Mucosa of stomach (tissue), 1 donor: ENCODE measurements around the gene GATD1.

Experiments
- H3K27me3 ChIP-seq: one replicate; pipeline ENCODE4 v1.7.0; 2013; ENCODE audit warnings: mild to moderate bottlenecking, low read length; ENCODE audit not compliant: control insufficient read depth, insufficient read depth
- H3K36me3 ChIP-seq: one replicate; pipeline ENCODE4 v1.7.0; 2013; ENCODE audit warnings: low read length; ENCODE audit not compliant: control insufficient read depth, insufficient read depth
- H3K4me1 ChIP-seq: one replicate; pipeline ENCODE4 v1.7.0; 2013; ENCODE audit warnings: mild to moderate bottlenecking, low read length; ENCODE audit not compliant: control insufficient read depth, insufficient read depth
- H3K4me3 ChIP-seq: one replicate; pipeline ENCODE4 v1.7.0; 2013; ENCODE audit warnings: low read length
- H3K9ac ChIP-seq: one replicate; pipeline ENCODE4 v1.7.0; 2013; ENCODE audit warnings: mild to moderate bottlenecking, low read length, moderate library complexity
- H3K9me3 ChIP-seq: one replicate; pipeline ENCODE4 v1.7.0; 2013; ENCODE audit warnings: mild to moderate bottlenecking, low read length, moderate library complexity; ENCODE audit not compliant: control insufficient read depth
- donor health status: Pancreatic carcinoma.

Gene GATD1

DNA sequence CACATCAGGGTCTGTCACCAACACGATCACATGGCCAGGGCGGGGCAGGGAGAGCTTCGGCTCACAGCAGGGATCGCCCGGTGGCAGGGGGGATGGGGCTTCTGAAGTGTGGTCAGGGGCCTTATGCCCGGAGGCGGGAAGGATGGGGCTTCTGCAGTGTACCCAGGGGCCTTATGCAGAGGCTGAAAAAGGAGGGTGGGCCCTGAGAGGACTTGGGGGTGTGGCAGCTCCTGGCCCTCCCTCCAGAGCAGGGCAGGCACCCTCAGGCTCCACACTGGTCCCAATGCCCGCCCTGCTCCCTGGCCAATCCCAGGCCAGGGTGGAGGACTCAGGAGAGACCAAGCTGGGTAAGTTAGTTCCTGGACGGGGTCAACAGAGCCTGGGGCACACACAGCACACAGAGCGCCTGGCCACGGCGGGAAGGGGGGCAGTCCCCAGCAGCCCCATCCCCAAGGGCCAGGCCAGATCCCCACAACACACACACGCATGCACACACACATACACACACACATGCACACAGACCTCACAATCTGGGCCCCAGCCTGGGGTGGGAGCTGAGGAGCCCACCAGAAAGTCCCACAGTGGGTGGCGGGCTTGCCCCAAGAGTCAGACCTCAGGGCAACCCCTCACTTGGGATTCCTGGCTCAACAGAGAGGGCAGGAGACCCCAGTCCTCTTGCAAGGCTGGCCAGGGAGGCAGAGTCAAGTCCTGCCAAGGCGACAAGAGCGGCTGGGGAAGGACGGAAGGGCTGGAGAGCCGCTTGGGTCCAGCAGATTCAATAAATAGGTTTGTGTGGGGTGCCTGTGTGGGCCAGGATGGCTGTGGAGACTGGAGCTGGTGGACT lies 13.7 kb upstream of the GATD1 start:
- Histone ChIP-seq H3K9me3 (no peaks in the 10 kb centered on the region), H3K9ac (no peak overlapping the region), H3K4me1 (peaks cover 14% of the 10 kb centered on the region), H3K27me3 (peaks cover 11% of the 10 kb centered on the region), H3K36me3 (no peaks in the 10 kb centered on the region), H3K4me3 (no peak overlapping the region)

DNA sequence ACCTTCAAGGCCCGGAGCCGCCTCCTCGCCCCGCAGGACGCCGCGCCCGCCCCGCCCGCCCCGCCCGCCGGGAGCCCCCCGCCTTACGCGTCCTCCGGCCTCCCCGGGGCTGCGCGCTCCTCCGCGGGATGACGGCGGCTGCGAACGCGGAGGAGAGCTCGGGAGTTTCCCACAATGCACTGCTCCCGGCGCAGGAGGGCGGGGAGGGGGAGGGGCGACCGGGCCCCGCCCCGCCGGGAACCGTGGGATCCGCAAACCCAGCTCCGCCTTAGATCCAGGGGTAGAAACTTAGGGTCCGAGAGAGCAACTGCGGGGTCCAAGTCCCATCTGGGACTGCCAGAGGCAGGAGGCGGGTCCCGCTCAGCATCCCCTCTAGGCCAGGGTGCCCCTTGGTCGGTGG lies 12.7 kb upstream of the GATD1 start, which contains the start of gene CEND1:
Gene CEND1 (minus strand): TSS at position 148 of the 400 bp plus-strand sequence. CDS start 1,514 bp downstream, outside the sequence.
- Histone ChIP-seq H3K9me3 (no peaks in the 10 kb centered on the region), H3K27me3 (peaks cover 11% of the 10 kb centered on the region), H3K4me1 (peaks cover 4% of the 10 kb centered on the region), H3K9ac (no peak within 1 kb of the TSS), H3K36me3 (no peaks in the 10 kb centered on the region), H3K4me3 (no peak within 1 kb of the TSS)

DNA sequence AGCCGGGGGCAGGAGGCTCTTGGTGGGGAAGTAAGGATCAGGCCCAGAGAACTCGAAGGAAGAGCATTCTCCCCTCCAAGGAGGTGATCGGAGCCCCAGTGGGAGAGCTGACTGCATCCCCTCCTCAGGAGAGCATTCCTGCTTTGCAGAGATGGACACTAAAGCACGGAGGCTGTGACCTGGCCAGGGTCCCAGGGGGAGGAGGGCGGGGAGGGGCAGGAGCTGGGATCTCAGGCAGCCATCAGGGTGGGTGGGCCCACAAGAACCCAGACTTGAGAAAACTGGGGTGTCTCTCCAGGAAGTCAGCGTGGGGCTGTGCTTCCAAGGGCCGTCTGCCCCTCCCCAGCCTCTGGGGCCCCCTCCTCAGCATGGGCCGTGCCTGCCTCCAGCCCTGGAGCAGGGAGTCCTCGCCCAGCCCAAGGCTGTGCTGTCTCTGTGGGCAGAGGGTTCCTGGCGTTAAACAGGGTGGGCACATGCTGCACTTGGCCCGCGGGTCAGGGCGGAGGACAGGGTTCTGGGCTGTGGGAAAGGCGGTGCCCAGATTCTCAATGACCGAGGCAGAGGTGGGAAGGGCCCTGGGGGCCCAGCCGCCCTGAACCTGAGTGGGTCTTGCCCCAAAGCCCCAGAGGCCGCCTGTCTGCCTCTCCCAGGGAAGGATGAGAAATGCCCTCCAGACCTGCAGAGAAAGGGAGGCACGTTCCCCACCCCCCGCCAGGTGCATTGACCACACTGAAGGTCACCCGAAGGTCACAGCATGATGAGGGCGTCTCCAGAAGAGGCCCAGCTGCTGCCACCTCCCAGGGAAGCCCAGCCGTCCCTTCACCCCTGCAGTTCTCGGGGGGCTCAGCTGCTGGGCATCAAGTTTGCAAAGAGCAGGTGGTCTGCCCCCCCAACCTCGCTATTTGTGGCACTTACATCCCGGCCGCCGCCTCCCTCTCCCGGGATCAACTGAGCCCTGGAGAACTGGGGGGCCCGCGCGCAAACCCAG lies 12.0 kb upstream of the GATD1 start:
- Histone ChIP-seq H3K36me3 (no peaks in the 10 kb centered on the region), H3K4me1 (no peaks in the 10 kb centered on the region), H3K9me3 (no peaks in the 10 kb centered on the region), H3K27me3 (peaks cover 11% of the 10 kb centered on the region), H3K4me3 (no peak overlapping the region), H3K9ac (no peak overlapping the region)

DNA sequence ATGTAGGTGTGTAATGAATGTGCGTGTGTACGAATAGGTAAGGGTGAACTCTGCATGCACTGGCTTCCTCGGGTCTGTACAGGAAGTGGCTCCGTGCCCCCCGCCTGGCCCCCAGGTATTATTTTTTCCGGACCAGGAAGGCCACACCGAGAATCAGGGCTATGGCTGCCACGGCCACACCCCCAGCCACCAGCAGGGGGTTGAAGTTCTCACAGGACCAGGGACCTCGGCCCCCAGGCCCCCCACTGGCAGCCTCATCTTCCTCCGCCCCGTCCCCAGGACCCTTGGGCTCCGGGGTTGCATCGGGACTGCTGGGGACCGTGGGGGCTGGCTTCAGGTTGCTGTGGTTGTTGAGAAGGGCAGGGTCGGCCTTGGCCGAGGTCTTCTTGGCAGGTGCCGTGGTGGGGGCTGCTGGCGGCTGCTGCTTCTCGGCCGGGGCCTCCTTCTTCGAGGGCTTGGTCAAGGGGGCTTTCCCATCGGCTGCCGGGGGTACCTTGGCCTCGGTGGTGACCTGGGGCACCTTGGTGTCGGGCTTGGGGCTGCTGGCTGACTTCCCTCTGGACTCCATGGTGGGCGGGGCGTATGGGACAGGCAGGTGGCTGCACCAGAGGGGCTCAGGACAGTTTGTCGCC lies 10.8 kb upstream of the GATD1 start:
- H3K9me3 ChIP-seq, result no peaks in the 10 kb centered on the region
- peaks cover 8% of the 10 kb centered on the region for H3K4me1 ChIP-seq
- H3K27me3 ChIP-seq, result peaks cover 11% of the 10 kb centered on the region
- no peaks in the 10 kb centered on the region for H3K36me3 ChIP-seq
- H3K4me3 ChIP-seq, result no peak overlapping the region
- H3K9ac ChIP-seq, result no peak overlapping the region

DNA sequence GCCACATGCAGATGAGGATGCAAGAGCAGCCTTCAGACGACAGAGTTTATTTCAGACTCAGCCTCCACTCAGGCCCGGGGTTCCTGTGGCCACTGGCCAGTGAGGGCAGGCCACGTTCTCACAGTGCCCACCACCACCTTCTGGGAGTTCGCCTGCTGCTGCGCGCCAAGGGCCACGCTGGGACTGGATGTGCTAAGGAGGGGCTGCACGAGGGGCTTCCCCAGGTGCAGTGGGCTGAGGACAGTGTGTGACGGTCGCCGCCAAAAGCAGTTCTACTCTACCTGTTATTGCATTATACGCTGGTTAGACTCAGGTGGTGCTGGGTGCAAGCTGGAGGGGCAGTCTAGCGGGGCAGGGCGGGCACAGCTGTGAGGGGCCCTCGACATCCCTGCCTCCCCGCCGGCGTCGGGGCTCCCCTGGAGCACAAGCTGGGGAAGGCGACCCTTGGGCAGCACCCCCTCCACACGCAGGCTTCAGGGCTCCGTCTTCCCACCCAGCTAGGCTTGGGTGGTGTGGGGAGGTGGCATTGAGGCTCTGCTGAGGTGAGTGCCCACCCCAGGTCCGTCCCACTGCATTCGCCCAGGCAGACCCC lies 9.9 kb upstream of the GATD1 start:
- peaks cover 11% of the 10 kb centered on the region for H3K27me3 ChIP-seq
- H3K4me3 ChIP-seq, result no peak overlapping the region
- H3K4me1 ChIP-seq, result peaks cover 12% of the 10 kb centered on the region
- H3K36me3 ChIP-seq, result no peaks in the 10 kb centered on the region
- H3K9ac ChIP-seq, result no peak overlapping the region
- H3K9me3 ChIP-seq, result no peaks in the 10 kb centered on the region

DNA sequence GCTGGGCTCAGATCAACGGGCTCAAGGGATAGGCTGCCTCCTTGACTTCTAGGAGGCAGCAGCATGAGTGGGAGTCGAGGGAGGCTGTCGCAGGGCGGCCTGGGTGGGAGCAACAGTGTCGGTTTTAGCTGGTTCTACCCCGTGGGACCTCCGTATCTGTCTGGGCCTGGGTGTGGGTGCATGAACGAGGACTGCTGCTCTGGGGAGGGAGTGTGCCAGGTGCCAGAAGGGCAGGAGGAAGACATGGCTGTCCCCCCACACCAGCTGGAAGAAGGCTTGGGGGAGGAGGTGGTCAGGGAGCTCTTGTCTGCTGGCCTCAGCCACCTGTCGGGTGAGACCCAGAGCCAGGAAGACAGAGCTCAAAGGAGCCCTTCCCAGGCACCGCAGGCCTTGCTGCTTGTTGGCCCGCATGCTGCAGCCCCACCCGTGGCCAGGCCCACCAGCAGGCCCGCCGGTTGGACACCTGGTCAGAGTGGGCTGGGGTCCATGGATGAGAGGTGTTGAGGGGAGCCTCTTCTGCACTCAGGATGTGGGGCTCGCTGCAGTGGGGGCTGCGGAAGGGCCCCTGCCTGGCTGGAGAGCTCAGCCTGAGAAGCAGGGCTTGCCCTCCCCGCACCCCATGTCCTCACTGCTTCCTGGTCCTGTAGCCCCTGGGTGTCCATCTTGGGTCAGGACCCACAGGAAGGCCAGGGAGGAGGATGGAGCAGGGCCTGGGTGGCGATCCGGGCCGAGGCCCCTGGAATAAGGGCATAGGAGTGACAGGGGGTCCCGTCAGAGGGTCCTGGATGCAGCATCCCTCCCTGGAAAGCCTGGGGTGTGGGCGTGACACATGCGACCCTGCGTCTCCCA lies 9.2 kb upstream of the GATD1 start:
- H3K27me3 ChIP-seq, result peaks cover 11% of the 10 kb centered on the region
- H3K36me3 ChIP-seq, result no peaks in the 10 kb centered on the region
- H3K9me3 ChIP-seq, result no peaks in the 10 kb centered on the region
- H3K4me3 ChIP-seq, result no peak overlapping the region
- H3K4me1 ChIP-seq, result peaks cover 12% of the 10 kb centered on the region
- H3K9ac ChIP-seq, result no peak overlapping the region

DNA sequence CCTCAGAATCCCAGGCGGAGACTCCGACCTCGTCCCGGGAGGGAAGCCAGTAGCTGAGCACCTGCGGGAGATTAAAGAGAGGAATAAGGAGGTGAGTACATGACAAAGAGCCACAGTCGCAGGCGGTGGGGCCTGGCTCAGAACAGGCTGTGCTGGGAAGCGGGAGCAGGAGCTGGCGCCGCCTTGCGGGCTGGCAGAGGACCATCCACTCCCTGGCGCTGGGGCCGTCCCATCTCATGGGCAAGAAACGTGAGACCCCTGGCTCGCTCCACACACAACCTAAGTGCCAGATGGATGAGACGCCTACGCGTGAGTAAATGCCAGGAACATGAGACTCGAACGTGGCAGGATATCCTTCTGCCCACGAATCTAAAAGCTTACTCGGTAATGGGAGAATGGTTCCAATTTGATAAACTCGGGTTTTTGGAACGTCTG lies 6.3 kb upstream of the GATD1 start:
- H3K36me3 ChIP-seq, result no peaks in the 10 kb centered on the region
- H3K9ac ChIP-seq, result no peak overlapping the region
- H3K27me3 ChIP-seq, result no peaks in the 10 kb centered on the region
- no peaks in the 10 kb centered on the region for H3K9me3 ChIP-seq
- H3K4me3 ChIP-seq, result no peak overlapping the region
- H3K4me1 ChIP-seq, result peaks cover 12% of the 10 kb centered on the region

DNA sequence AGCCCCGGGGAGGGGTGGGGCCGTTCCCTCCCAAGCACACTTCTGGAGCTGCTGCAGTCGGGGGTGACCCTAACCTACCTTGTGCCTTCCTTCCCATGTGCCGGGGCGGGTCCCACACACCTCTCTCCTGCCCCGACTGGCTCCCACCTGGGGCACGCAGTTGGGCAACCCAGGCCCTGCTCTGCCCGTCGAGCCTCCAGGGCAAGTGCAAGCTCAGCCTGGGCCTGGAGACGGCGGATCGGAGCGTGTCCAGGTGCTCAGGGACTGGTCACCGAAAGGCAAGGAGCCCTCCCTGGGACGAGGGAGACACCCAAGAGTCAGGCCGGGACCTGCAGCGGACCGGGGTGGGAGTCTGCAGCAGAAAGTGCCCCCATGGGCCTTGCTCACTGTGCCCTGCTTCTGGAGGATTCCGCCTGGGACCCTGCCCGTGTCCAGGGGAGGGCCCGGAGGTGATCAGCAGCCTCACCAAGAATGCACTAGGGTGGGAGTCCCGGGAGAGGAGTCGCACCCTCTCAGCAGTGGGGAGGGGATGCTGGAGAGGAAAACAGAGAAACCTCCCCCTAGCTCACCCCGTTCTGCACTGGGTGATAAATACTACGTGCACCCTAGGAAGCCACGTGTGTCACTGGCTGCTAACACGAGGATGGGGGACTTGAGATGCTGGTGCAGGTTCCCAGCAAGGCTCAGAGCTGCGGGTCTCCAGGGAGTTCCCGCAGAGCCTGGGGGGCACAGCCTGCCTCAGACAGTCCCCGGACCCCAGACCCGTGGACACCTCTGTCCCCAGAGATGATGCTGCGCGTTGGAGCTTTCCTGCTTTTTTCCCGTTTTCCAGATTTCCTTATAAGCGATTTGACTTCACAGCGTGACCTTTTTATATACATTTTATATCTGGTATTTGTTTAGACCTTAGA lies 5.2 kb upstream of the GATD1 start:
- no peak overlapping the region for H3K4me3 ChIP-seq
- no peak overlapping the region for H3K9ac ChIP-seq
- H3K36me3 ChIP-seq, result no peaks in the 10 kb centered on the region
- H3K27me3 ChIP-seq, result no peaks in the 10 kb centered on the region
- H3K4me1 ChIP-seq, result peaks cover 18% of the 10 kb centered on the region
- no peaks in the 10 kb centered on the region for H3K9me3 ChIP-seq

DNA sequence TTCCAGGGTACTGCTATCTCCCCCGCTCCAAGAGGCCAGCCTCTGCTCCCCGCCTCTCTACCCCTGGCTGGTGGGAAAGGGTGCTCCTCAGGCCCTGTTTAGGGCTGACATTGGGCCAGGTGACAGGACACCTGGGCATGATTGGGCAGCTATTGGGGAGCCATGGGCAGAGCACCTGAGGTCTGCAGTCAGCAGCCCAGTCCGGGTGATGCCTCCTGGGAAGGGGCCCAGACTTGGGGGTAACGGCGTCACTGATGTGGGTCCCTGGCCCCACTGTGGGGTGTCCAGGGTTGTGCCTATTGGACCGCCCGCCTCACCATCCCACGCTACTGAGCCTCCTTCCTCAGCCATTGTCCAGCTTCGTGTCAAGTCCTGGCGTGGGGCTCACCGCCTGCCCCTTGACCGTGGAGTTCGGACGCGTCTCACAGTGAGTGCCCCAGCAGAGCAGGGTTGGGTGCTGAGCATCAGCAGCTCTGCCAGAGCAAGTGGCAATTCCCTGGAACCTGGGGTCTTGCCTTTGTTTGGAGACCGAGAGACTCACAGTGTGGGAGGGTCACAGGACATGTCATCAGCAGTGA lies 2.8 kb upstream of the GATD1 start:
- Histone ChIP-seq H3K4me1 (peaks cover 31% of the 10 kb centered on the region), H3K9ac (no peak overlapping the region), H3K27me3 (no peaks in the 10 kb centered on the region), H3K36me3 (no peaks in the 10 kb centered on the region), H3K4me3 (no peak overlapping the region), H3K9me3 (no peaks in the 10 kb centered on the region)
